Peyer's patch (tissue), 4 donors: ENCODE measurements around the gene ACSL4. TPM values are rescaled to one million over a fixed set of nuclear protein-coding genes. Genes with fewer than 3 reads are reported as not detected.

ENCODE experiments used
- DNase-seq, 3 donors: peaks; one replicate each; pipeline ENCODE4 v3.0.0-alpha.2; 2017 to 2019
- H3K27ac ChIP-seq, 4 donors: fragments of 200-600 bp; sonication (generic); one replicate each; pipeline ENCODE4 v1.5.1; 2016 to 2019
- H3K27me3 ChIP-seq, 2 donors: fragments of 200-600 bp; sonication (generic); one replicate each; pipeline ENCODE4 v1.5.1; 2019
- H3K36me3 ChIP-seq, 3 donors: fragments of 200-600 bp; sonication (generic); one replicate each; pipeline ENCODE4 v1.5.1; 2016 to 2019
- H3K4me1 ChIP-seq, 4 donors: fragments of 200-600 bp; sonication (generic); one replicate each; pipeline ENCODE4 v1.5.1; 2016 to 2019
- H3K4me3 ChIP-seq, 4 donors: fragments of 200-600 bp; sonication (generic); 1 replicate in 3 of 4; 2 replicates in 1 of 4; pipeline ENCODE4 v1.5.1; 2016 to 2019; ENCODE audit warnings: mild to moderate bottlenecking in 1 of 4
- H3K9me3 ChIP-seq, 4 donors: fragments of 200-600 bp; sonication (generic); one replicate each; pipeline ENCODE4 v1.5.1; 2016 to 2019; ENCODE audit warnings: mild to moderate bottlenecking in 1 of 4
- CTCF ChIP-seq, 6 experiments: fragments of 450-650 bp in 4 of 6; fragments of 200-600 bp in 2 of 6; sonication (generic) in 1 of 6; IDR thresholded peaks; one replicate each; pipeline ENCODE4 v1.5.1; 2017 to 2019; ENCODE audit warnings: antibody characterized with exemption in 6 of 6, mild to moderate bottlenecking in 3 of 6, moderate library complexity in 1 of 6
- POLR2A ChIP-seq, 2 donors: fragments of 450-650 bp; IDR thresholded peaks; one replicate each; pipeline ENCODE4 v1.5.1; 2017; ENCODE audit warnings: antibody characterized with exemption in 2 of 2, mild to moderate bottlenecking in 2 of 2, moderate library complexity in 2 of 2
- total RNA-seq, 4 donors: library from RNA; depleted of rRNA; stranded (reverse); fragments of >200 nt; gene quantifications; one replicate each; pipeline ENCODE4 v1.1.0, GENCODE V29; 2016

ACSL4 gene
- total RNA-seq, 4 donors from 2014 or later = 12.4 to 32.2 (median 17.6) TPM

GRCh38 chrX:109626637-109627036 is 106.4 kb downstream of the ACSL4 start:
- TF ChIP-seq CTCF (IDR thresholded peaks at IDR 0.05) = no peak
- no peak for TF ChIP-seq POLR2A (IDR thresholded peaks at IDR 0.05)
- Histone ChIP-seq H3K27ac (no peak overlapping the region), H3K4me1 (no peaks in the 10 kb centered on the region), H3K27me3 (no peaks in the 10 kb centered on the region), H3K36me3 (no peaks in the 10 kb centered on the region), H3K4me3 (no peak overlapping the region), H3K9me3 (no peaks in the 10 kb centered on the region)
- no peak for DNase-seq

GRCh38 chrX:109624641-109625616 is 108.1 kb downstream of the ACSL4 start, which contains the start of gene KCNE5:
Gene KCNE5 (minus strand): TSS chrX:109625172. CDS start chrX:109625020, 152 bp downstream.
- H3K27me3 ChIP-seq = no peaks in the 10 kb centered on the region
- H3K4me3 ChIP-seq = peak within 1 kb of the TSS in 1 of 4 donors; percentile 21
- no peaks in the 10 kb centered on the region for H3K4me1 ChIP-seq
- no peak within 1 kb of the TSS for H3K27ac ChIP-seq
- H3K9me3 ChIP-seq = no peaks in the 10 kb centered on the region
- no peak for TF ChIP-seq POLR2A (IDR thresholded peaks at IDR 0.05)
- TF ChIP-seq CTCF (IDR thresholded peaks at IDR 0.05) = no peak
- no peak for DNase-seq
- no peaks in the 10 kb centered on the region for H3K36me3 ChIP-seq

- H3K27me3 ChIP-seq = no peaks in the 10 kb centered on the region
- H3K27ac ChIP-seq = no peak overlapping the region
- H3K4me3 ChIP-seq = no peak overlapping the region
- DNase-seq = no peak
- no peaks in the 10 kb centered on the region for H3K36me3 ChIP-seq
- H3K4me1 ChIP-seq = no peaks in the 10 kb centered on the region
- H3K9me3 ChIP-seq = no peaks in the 10 kb centered on the region
- no peak for TF ChIP-seq POLR2A (IDR thresholded peaks at IDR 0.05)
- TF ChIP-seq CTCF (IDR thresholded peaks at IDR 0.05) = no peak
Observed at GRCh38 chrX:109623997-109624396, 109.1 kb downstream of the ACSL4 start.

- H3K36me3 ChIP-seq = no peaks in the 10 kb centered on the region
- no peaks in the 10 kb centered on the region for H3K4me1 ChIP-seq
- no peak for DNase-seq
- no peaks in the 10 kb centered on the region for H3K27me3 ChIP-seq
- TF ChIP-seq POLR2A (IDR thresholded peaks at IDR 0.05) (no peak), CTCF (IDR thresholded peaks at IDR 0.05) (no peak)
- no peaks in the 10 kb centered on the region for H3K9me3 ChIP-seq
- no peak overlapping the region for H3K27ac ChIP-seq
- H3K4me3 ChIP-seq = no peak overlapping the region
Observed at GRCh38 chrX:109622270-109622669, 110.8 kb downstream of the ACSL4 start.

GRCh38 chrX:109619771-109620170 is 113.3 kb downstream of the ACSL4 start:
- H3K27ac ChIP-seq = no peak overlapping the region
- DNase-seq = no peak
- no peaks in the 10 kb centered on the region for H3K36me3 ChIP-seq
- TF ChIP-seq POLR2A (IDR thresholded peaks at IDR 0.05) (no peak), CTCF (IDR thresholded peaks at IDR 0.05) (no peak)
- no peaks in the 10 kb centered on the region for H3K9me3 ChIP-seq
- no peaks in the 10 kb centered on the region for H3K4me1 ChIP-seq
- no peak overlapping the region for H3K4me3 ChIP-seq
- H3K27me3 ChIP-seq = no peaks in the 10 kb centered on the region
